Small intestine (tissue), 7 donors: ENCODE measurements around the gene ANAPC5. TPM values are rescaled to one million over a fixed set of nuclear protein-coding genes. Genes with fewer than 3 reads are reported as not detected.
A peak's percentile ranks its signal among the peaks of the same experiment; 100 is the strongest.

Source experiments
- DNase-seq, 2 donors: peaks; one replicate each; pipeline versions ENCODE4 v3.0.0 to v3.0.0-alpha.2; 2013
- FAIRE-seq: peaks from 2 replicates; lab custom pipeline; 2012; peaks lifted over from hg19 to GRCh38; lab: Jason Lieb, UNC
- H3K27ac ChIP-seq, 3 donors: one replicate each; pipeline ENCODE4 v1.5.1; 2013; ENCODE audit warnings: low read length in 2 of 3, mild to moderate bottlenecking in 2 of 3, control low read depth in 1 of 3, inconsistent platforms in 1 of 3, low read depth in 1 of 3, moderate library complexity in 1 of 3
- H3K27me3 ChIP-seq, 3 donors: one replicate each; pipeline ENCODE4 v1.6.1; 2013; ENCODE audit warnings: low read length in 3 of 3, inconsistent platforms in 1 of 3; ENCODE audit not compliant: control insufficient read depth in 3 of 3, insufficient read depth in 3 of 3
- H3K36me3 ChIP-seq, 3 donors: one replicate each; pipeline ENCODE4 v1.6.1; 2013; ENCODE audit warnings: low read length in 3 of 3, inconsistent platforms in 1 of 3, low read depth in 1 of 3, mild to moderate bottlenecking in 1 of 3, moderate library complexity in 1 of 3; ENCODE audit not compliant: control insufficient read depth in 3 of 3, insufficient read depth in 2 of 3
- H3K4me1 ChIP-seq, 3 donors: one replicate each; pipeline ENCODE4 v1.6.1; 2013; ENCODE audit warnings: low read length in 2 of 3, inconsistent platforms in 1 of 3, low read depth in 1 of 3, mild to moderate bottlenecking in 1 of 3, moderate library complexity in 1 of 3; ENCODE audit not compliant: control insufficient read depth in 3 of 3, insufficient read depth in 2 of 3
- H3K4me3 ChIP-seq, 3 donors: one replicate each; pipeline ENCODE4 v1.5.1; 2013; ENCODE audit warnings: low read length in 3 of 3, control low read depth in 1 of 3, inconsistent platforms in 1 of 3, low read depth in 1 of 3, mild to moderate bottlenecking in 1 of 3, moderate library complexity in 1 of 3
- H3K9me3 ChIP-seq, 2 donors: one replicate each; pipeline ENCODE4 v1.6.1; 2013; ENCODE audit warnings: low read depth in 1 of 2, low read length in 1 of 2; ENCODE audit not compliant: control insufficient read depth in 2 of 2, insufficient read depth in 1 of 2
- whole genome bisulfite sequencing, 3 donors: extraction: QIAGEN DNeasy Blood & Tissue Kit; methylation state at CpG; one replicate each; pipeline ENCODE4 v1.1.7; 2013; 5-methylcytosine and 5-hydroxymethylcytosine counted together
- polyA plus RNA-seq, 4 donors: library from polyadenylated mRNA; stranded (reverse) in 3 of 4; unstranded in 1 of 4; fragments of 200-250 nt in 3 of 4; fragments of 120-200 nt in 1 of 4; gene quantifications; one replicate each; pipeline versions ENCODE4 v1.2.1 to v1.2.3, GENCODE V29; 2013
- donor health status: healthy with polysubstance abuse.
- donor health status: control.
- donor health status: control.
- donor health status: Bipolar disorder and iron deficiency.
- donor health status: healthy.

Gene ANAPC5
- polyA plus RNA-seq, 4 donors, result 65.4 to 135 (median 79.4) TPM

DNA sequence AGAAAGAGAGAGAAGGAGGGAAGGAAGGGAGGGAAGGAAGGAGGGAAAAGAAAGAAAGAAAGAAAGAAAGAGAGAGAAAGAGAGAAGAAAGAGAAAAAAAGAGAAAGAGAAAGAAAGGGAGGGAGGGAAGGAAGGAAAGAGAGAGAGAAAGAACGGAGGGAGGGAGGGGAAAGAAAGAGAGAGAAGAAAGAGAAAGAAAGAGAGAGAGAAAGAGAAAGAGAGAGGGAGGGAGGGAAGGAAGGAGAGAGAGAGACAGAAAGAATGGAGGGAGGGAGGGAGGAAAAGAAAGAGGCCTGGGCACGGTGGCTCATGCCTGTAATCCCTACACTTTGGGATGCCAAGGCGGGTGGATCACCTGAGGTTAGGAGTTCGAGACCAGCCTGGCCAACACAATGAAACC, 5.1 kb upstream of the ANAPC5 start:
- H3K4me3 ChIP-seq, result no peak overlapping the region
- no peaks in the 10 kb centered on the region for H3K27me3 ChIP-seq
- no peak overlapping the region for H3K27ac ChIP-seq
- H3K9me3 ChIP-seq, result no peaks in the 10 kb centered on the region
- 72 to 78% (median 72%) methylated on average over 4 of the region's 4 CpGs for WGBS, 3 donors
- H3K36me3 ChIP-seq, result no peaks in the 10 kb centered on the region
- DNase-seq, result no peak
- peaks cover 0 to 8% (median 0%) of the 10 kb centered on the region in 3 donors for H3K4me1 ChIP-seq
- FAIRE-seq, result no peak

DNA sequence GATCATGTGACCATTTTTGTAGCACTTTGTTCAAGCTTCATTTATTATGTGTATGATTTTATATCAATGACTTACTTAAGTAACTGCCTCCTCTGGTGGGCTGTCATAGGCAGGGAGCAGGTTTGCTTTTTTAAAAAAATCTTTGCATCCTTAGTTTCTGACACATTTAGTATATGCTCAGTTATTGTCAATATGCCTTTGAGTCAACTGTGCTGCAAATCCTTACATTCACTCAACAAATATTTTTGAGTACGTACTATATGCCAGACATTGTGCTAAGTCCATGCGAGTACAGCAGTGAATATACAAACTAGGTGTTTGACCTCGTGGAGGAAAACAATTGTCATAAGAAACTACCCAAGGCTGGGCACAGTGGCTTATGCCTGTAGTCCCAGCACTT, 4.4 kb upstream of the ANAPC5 start:
- H3K4me3 ChIP-seq, result no peak overlapping the region
- FAIRE-seq (no peak), DNase-seq (no peak)
- no peak overlapping the region for H3K27ac ChIP-seq
- H3K36me3 ChIP-seq, result no peaks in the 10 kb centered on the region
- WGBS, 3 donors, result 83 to 86% (median 85%) methylated on average over 3 of the region's 3 CpGs
- H3K9me3 ChIP-seq, result no peaks in the 10 kb centered on the region
- H3K27me3 ChIP-seq, result no peaks in the 10 kb centered on the region
- H3K4me1 ChIP-seq, result peaks cover 0 to 8% (median 0%) of the 10 kb centered on the region in 3 donors

DNA sequence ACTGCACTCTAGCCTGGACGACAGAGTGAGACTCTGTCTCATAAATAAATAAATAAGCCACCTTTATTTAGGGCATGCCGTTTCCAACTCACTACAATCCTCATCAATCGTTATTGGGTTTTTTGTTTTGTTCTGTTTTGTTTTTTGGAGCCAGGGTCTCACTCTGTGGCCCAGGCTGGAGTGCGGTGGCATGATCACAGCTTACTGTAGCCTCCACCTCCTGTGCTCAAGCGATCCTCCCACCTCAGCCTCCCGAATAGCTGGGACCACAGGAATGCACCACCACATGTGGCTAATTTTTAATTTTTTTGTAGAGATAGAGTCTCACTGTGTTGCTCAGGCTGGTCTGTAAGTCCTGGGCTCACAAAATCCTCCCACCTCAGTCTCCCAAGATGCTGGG, 3.6 kb upstream of the ANAPC5 start:
- no peaks in the 10 kb centered on the region for H3K9me3 ChIP-seq
- DNase-seq (no peak), FAIRE-seq (no peak)
- H3K4me3 ChIP-seq, result no peak overlapping the region
- peaks cover 0 to 3% (median 0%) of the 10 kb centered on the region in 3 donors for H3K36me3 ChIP-seq
- peaks cover 3 to 8% (median 3%) of the 10 kb centered on the region in 3 donors for H3K4me1 ChIP-seq
- WGBS, 3 donors, result 89 to 92% (median 91%) methylated on average over 6 of the region's 6 CpGs
- H3K27ac ChIP-seq, result no peak overlapping the region
- no peaks in the 10 kb centered on the region for H3K27me3 ChIP-seq

DNA sequence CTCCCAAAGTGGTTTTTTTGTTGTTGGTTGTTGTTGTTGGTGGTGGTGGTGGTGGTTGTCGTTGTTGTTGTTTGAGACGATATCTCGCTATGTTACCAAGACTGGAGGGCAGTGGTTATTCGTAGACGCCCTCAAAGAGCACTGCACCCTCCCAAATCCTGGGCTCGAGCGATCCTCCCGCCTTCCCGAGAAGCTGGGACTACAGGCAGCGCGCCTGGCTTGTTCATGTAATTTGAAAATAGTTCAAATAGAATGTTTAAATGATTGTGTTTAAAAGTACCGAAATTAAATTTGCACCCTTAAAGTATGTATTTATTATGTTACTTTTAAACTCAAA, 439 bp upstream of the ANAPC5 start:
- H3K4me3 ChIP-seq, result peak overlapping the region in 2 of 3 donors; percentile 85 to 92
- H3K36me3 ChIP-seq, result peaks cover 0 to 5% (median 0%) of the 10 kb centered on the region in 3 donors
- H3K9me3 ChIP-seq, result no peaks in the 10 kb centered on the region
- DNase-seq, result no peak
- WGBS, 3 donors, result 0 to 1% (median 0%) methylated on average over 11 to 12 of the region's 12 CpGs
- H3K27ac ChIP-seq, result peak overlapping the region; percentile 0 to 91 (median 60)
- no peak for FAIRE-seq
- no peaks in the 10 kb centered on the region for H3K27me3 ChIP-seq
- H3K4me1 ChIP-seq, result peaks cover 0 to 3% (median 3%) of the 10 kb centered on the region in 3 donors

DNA sequence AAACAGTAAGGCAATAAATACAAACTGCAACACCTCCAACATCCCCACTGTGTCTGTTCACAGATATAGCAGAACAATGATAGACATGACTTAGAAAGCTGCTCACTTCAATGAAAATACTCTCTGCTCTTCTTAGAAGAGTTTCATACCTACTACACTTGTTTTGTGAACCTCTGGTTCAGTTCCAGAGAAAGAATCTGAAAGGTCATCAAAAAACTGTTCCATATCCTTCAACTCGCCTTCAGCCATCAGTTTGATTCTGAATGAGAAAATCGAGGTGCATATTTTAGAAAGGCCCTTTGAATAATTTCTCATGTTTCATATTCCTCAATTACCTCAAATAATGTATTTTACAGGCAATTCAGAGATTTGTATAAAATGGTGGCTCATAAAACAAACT, 5.5 kb downstream of the ANAPC5 start:
- Histone ChIP-seq H3K4me3 (no peak overlapping the region), H3K27ac (peak overlapping the region in 1 of 3 donors; percentile 61), H3K9me3 (no peaks in the 10 kb centered on the region), H3K4me1 (peaks cover 3 to 24% (median 3%) of the 10 kb centered on the region in 3 donors), H3K36me3 (peaks cover 12 to 27% (median 17%) of the 10 kb centered on the region in 3 donors), H3K27me3 (no peaks in the 10 kb centered on the region)
- DNase-seq, result no peak
- WGBS, 3 donors, result 67 to 81% (median 75%) methylated on average over 2 of the region's 2 CpGs
- FAIRE-seq, result no peak

DNA sequence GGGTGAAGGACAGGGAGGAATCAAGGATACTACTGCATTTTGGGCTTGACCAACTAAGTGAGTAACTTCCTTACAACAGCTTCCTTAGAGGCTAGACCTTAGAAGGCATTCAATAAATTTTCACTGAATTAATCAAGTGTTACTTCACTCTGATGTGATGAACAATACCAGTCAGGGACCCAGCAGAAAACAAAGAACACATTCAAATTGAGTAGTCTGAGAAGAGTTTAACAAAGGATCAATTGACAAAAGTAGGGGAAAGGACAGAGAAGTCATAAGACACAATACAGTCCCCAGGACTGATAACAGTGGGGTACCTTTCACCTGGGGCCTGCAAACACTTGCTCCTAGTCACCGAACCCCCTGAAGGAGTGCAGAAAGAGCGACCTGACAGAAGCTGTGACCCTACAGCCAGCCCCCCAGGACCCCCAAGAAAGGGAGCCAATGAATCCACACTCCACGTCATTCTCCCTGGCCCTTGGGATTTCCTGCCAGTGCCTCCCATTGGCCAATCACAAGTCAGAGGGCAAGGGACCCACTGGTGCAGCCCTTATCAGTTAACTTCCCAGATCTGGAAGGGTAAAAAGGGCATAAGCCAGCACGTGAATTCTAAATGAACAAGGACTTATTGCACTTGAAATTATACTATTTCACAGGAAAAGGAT, 6.9 kb downstream of the ANAPC5 start:
- FAIRE-seq, result no peak
- Histone ChIP-seq H3K4me3 (no peak overlapping the region), H3K27ac (peak overlapping the region in 1 of 3 donors; percentile 61), H3K27me3 (no peaks in the 10 kb centered on the region), H3K9me3 (no peaks in the 10 kb centered on the region), H3K36me3 (peaks cover 15 to 33% (median 18%) of the 10 kb centered on the region in 3 donors), H3K4me1 (peaks cover 0 to 24% (median 0%) of the 10 kb centered on the region in 3 donors)
- WGBS, 3 donors, result 17 to 58% (median 44%) methylated on average over 4 of the region's 4 CpGs
- DNase-seq, result peak in 1 of 2 donors; percentile 43

DNA sequence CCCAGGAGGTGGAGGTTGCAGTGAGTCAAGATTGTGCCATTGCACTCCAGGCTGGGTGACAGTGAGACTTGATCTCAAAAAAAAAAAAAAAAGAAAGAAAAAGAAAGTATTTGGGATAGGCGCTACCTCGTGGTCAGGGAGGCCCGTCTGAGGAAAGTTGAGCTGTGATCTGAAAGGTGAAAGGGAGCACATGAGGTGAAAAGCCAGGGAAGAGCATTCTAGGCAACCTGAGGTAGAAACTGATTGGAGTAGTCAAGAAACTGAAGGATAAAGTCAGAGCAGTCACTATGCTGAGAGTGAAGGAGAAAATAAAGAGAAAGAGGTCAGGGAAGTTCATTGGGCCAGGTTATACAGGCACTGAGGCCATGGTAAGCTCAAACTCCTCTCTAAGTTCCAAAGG, 7.7 kb downstream of the ANAPC5 start:
- peaks cover 15 to 39% (median 18%) of the 10 kb centered on the region in 3 donors for H3K36me3 ChIP-seq

DNA sequence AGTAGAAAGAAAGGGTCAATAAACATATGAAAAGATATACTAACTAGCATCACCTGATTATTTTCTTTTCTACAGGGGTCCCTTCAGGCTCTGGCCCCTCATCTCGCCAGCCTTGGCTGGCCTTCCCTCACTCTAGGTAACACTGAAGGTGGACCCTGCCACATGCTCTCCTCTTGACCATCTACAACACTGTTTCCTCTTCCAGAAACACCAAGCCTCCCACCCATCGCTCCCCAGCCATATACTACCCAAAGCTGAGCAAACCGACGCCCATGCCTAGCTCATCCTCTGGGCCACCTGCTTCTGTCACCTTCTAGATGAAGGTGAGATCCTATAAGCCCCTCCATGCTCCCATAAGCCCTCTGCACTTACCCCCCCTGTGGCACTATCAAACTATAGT, 14.8 kb downstream of the ANAPC5 start:
- Histone ChIP-seq H3K4me3 (no peak overlapping the region), H3K9me3 (no peaks in the 10 kb centered on the region), H3K4me1 (no peaks in the 10 kb centered on the region), H3K27me3 (no peaks in the 10 kb centered on the region), H3K27ac (no peak overlapping the region), H3K36me3 (peaks cover 5 to 62% (median 8%) of the 10 kb centered on the region in 3 donors)
- FAIRE-seq, result no peak
- no peak for DNase-seq
- 97 to 100% (median 99%) methylated on average over 4 of the region's 4 CpGs for WGBS, 3 donors

More for the DNA sequence above, 7.7 kb downstream of the ANAPC5 start:
- WGBS, 3 donors, result 64 to 74% (median 71%) methylated on average over 3 of the region's 3 CpGs
- H3K27ac ChIP-seq, result peak overlapping the region in 1 of 3 donors; percentile 61
- H3K4me3 ChIP-seq, result no peak overlapping the region
- H3K27me3 ChIP-seq, result no peaks in the 10 kb centered on the region
- DNase-seq (no peak), FAIRE-seq (no peak)
- H3K9me3 ChIP-seq, result no peaks in the 10 kb centered on the region
- peaks cover 0 to 24% (median 0%) of the 10 kb centered on the region in 3 donors for H3K4me1 ChIP-seq
